HG02973 (cell line): ENCODE results near the gene KCNQ4.

Experiments
- ATAC-seq: cut with Tn5 transposase; IDR thresholded peaks from one replicate; pipeline ENCODE4 v1.9.1; 2021; ENCODE audit warnings: moderate library complexity; ENCODE audit not compliant: unreplicated experiment

KCNQ4 gene

DNA sequence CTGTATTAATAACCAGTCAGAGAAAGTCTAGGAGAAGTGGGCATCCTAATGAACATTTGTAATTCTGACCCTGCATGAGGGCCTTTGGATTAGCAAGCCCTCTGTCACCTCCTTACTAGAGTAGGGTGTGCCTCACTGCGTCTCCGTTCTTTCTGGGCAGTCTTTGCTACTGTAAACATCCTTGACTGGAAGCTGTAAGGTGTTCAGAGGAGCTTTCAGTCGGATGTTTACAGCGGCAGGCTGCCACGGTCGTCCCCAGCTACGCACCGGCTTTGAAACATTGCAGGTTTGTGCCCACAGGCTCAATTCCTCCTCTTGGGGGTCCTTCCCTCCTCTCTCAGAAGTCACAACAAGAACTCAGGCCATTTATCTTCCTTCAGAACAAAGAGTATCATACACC, 29.4 kb upstream of the KCNQ4 start:
- no peak for ATAC-seq

DNA sequence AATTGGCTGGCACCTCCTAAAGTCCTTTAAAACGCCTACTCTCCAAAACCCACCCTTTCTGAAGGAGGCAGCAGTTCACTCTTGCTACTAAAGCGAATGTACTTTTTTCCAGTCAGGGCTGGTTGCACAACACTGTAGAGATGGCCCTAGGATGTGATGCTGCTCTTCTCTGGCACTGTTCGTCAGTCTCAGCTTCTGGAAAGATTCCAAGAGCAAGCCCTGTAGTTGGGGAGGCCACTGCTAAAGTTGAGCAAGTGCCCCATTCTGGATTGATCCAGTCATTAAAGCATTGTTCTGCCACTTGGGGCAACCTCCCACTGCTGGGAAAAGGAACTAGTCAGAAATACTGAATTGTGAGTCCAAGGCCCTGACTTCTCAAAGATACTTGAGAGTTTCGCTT, 28.5 kb upstream of the KCNQ4 start:
- no peak for ATAC-seq

- ATAC-seq, result no peak
Observed at GRCh38 chr1:40756523-40756922, 27.1 kb upstream of the KCNQ4 start.

GRCh38 chr1:40757084-40757483, 26.5 kb upstream of the KCNQ4 start:
- ATAC-seq, result no peak

DNA sequence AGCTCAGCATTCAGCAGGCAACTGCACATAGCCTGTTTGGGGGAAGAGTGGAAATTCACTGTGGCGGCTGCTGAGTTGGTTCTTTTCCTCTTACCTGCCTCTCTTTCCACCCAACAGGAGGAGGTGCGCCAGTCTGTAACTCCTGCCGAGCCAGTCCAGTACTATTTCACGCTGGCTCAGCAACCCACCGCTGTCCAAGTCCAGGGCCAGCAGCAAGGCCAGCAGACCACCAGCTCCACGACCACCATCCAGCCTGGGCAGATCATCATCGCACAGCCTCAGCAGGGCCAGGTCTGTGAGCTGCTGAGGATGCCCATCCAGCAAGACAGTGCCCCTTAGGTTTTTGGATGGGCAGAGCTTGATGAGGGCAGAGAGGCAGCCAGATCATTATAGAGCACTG, 25.6 kb upstream of the KCNQ4 start:
- ATAC-seq, result no peak

- ATAC-seq, result no peak
Observed at GRCh38 chr1:40758578-40759343, 24.8 kb upstream of the KCNQ4 start.

DNA sequence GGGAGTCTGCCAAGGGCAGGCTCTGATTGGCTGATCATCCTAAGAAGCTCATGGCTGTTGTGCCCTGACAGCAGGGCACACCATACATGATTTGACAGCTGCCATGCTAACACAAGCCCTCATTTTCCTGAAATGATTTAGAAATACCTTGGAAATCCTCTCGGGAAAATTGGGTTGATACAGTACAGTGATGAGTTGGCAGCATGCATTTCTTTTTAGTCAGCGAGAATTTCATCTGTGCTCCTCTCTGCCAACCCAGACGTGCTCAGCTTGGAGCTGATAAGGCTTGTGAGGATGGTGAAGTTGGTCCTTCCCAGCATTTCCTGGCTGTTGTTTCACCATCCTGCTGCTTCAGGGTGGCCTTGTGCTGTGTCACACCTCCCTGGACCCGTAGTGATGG, 22.6 kb upstream of the KCNQ4 start:
- ATAC-seq, result no peak

DNA sequence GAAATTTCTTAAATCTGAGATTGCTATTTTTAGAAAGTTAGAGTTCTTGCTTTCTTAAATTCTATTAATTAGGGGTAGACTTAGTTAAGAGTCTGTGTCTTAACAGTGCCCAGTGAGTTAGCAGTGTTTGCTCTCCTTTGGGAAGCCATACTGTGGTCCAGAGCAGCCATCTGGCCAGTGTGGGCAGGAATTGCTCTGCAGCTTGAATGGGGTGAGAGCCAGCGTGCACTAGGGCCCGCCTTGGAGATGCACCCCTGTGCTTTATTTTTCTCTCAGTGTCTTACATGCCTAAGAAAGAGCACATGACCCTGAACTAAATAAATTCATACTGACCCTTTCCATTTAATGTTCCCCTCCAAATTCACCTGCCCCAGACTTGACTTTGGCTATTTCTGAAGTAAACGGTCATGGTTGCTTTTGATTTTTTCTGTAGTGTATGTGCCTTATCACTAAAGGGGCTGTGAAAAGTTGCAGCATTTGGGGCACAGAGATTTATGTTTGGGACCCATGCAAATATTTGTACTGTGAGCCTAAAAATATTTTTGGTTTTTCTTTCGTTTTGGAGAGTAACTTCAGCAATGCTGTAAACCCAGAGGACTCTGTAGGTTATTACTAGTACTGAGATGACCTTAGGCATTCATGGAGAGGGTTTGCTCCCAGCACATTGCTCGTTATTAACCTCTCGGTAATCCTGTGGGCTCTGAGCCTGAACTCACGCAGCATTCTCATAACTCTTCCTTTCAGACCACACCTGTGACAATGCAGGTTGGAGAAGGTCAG, 21.3 kb upstream of the KCNQ4 start:
- ATAC-seq, result no peak

DNA sequence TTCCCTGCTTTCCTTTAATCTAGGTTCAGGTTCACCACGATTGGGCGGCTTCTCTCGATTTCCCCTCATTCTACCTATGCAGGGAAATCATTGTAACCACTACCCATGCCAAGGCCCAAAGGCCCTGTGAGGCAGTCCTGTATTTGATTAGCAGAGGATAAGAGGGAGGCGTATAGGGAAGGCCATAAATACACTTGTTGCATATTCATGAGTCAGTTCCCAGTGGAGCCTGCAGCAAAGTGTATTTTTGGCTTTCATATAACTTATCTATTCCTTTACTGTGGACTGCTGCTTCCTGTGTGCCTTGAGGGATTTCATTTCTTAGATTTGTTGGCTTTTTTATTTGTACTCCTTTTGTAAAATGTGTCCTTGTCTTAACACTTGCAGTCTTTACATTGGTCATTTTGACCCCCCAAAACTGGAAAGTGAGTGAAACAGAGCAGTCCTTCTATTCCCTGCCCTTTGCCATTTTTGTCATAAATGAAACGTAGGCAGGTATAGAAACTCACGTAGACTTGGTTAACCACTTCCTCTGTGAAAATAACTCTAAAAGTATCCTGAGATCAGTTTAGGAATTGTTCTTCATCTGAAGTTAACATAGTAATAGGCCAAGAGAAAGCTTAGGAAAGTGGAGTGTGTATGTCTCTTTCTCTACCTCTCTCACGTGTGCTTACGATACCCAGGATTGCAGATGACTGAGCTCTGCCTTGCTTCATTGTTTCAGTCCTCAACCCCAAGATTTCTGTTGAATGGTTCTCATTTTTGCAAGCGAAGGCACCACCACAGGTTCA, 19.6 kb upstream of the KCNQ4 start:
- ATAC-seq, result no peak

- ATAC-seq, result no peak
Observed at GRCh38 chr1:40764981-40765380, 18.6 kb upstream of the KCNQ4 start.

GRCh38 chr1:40766017-40766416, 17.6 kb upstream of the KCNQ4 start:
- no peak for ATAC-seq

- ATAC-seq, result no peak
Observed at GRCh38 chr1:40766560-40766959, 17.0 kb upstream of the KCNQ4 start.

DNA sequence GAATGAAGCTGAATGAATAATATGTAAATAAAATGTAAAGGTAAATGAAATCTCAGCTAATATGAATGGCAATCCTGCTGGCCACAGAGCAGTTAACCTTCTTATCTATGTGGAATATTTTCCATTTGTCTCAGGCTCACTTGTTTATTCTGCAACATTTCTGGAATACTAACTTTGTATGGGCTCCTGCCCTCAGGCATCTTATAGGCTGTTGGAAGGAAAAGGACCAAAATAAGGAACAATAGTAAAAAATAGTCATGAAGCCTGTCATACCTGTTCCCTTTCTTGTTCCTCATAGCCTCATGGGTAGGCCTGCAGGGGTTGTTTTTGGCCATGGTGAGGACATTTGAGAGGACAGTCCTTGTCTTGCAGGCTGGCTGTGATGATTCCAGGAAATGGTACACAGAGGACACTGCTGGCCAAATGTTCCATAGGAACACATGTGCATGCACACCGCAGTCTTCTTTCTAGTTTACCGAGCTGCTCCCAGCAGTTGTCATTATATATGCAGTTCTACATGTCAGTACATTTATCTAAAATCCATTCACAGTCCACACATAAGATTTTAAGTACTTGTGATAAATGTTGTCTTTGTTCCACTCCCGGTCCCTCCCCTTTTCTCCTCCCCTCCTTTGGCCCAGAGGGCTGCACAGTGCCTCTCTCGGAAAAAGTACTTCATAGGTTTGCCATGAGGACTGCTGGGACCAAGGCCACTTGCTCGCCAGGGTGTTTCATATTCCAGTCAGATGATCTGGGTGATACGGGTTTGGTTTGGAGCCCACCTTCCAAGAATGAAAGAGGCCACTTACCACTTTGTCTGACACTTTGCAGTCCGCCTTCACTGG, 15.2 kb upstream of the KCNQ4 start:
- no peak for ATAC-seq

- no peak for ATAC-seq
Observed at GRCh38 chr1:40769815-40770214, 13.8 kb upstream of the KCNQ4 start.

DNA sequence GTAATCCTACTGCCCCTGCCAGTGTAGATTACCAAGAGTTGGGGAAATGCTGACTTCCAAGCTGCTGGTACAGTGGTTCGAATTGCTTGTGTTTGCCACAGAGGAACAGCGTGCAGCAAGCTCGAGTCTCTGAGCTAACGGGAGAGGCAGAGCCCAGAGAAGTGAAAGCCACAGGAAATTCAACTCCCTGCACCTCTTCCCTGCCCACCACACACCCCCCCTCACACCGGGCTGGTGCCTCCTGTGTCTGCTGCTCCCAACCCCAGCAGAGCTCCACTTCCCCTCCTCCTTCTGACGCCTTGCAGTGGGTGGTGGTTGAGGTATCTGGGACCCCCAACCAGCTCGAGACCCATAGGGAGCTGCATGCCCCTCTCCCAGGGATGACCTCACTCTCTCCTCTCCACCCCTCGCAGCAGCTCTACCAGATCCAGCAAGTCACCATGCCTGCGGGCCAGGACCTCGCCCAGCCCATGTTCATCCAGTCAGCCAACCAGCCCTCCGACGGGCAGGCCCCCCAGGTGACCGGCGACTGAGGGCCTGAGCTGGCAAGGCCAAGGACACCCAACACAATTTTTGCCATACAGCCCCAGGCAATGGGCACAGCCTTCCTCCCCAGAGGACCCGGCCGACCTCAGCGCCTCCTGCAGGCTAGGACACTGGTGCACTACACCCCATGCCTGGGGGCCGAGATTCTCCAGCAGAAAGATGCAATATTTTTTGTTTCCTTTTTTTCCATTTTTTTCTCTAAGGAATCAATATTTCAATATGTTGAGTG, 13.1 kb upstream of the KCNQ4 start:
- no peak for ATAC-seq

- ATAC-seq, result no peak
Observed at GRCh38 chr1:40772146-40772955, 11.2 kb upstream of the KCNQ4 start.

GRCh38 chr1:40773748-40774265, 9.8 kb upstream of the KCNQ4 start:
- ATAC-seq, result no peak

- ATAC-seq, result no peak
Observed at GRCh38 chr1:40774266-40774998, 9.2 kb upstream of the KCNQ4 start.
